PC-3 (cell line): ENCODE measurements around the gene PKD1L1. TPM values are rescaled to one million over a fixed set of nuclear protein-coding genes. Genes with fewer than 3 reads are reported as not detected.

Experiments
- ATAC-seq: fragments of 200-7000 bp; cut with Tn5 transposase; 2 replicates; pipeline ENCODE4 v1.9.1; 2020; ENCODE audit warnings: mild to moderate bottlenecking, moderate library complexity
- BruUV-seq: library from RNA; stranded (reverse); fragments of 400-500 nt; replicated peaks from 2 replicates; lab custom pipeline; 2021; lab: Mats Ljungman, UMichigan
- CTCF ChIA-PET: fragments of 300-600 bp; sonication (Branson Sonifier 250); formaldehyde crosslinking; loops from one replicate; lab custom pipeline; 2022; ENCODE audit warnings: antibody characterized with exemption; lab: Charles Lee
- POLR2A ChIA-PET: fragments of 300-600 bp; sonication (Branson Sonifier 250); formaldehyde crosslinking; loops from one replicate; lab custom pipeline; 2022; ENCODE audit warnings: antibody characterized with exemption; ENCODE audit not compliant: unreplicated experiment; lab: Charles Lee
- DNase-seq: peaks from one replicate; pipeline ENCODE4 v3.0.0-alpha.2; 2015
- H2AFZ ChIP-seq: fragments of 300-600 bp; sonication (generic); 2 replicates; pipeline ENCODE4 v1.6.0; 2016; ENCODE audit warnings: antibody characterized with exemption, low read length
- H3F3A ChIP-seq: fragments of 300-600 bp; sonication (generic); one replicate; pipeline ENCODE4 v1.6.0; 2017; ENCODE audit warnings: antibody characterized with exemption, low read length, control low read depth, mild to moderate bottlenecking; ENCODE audit not compliant: unreplicated experiment
- H3K27ac ChIP-seq: fragments of 300-600 bp; sonication (generic); 2 replicates; pipeline ENCODE4 v1.5.1; 2016; ENCODE audit warnings: mild to moderate bottlenecking, low read length
- H3K27me3 ChIP-seq: fragments of 300-600 bp; sonication (generic); 2 replicates; pipeline ENCODE4 v1.6.1; 2016; ENCODE audit warnings: low read length, mixed read lengths
- H3K36me3 ChIP-seq: fragments of 300-600 bp; sonication (generic); 2 replicates; pipeline ENCODE4 v1.6.1; 2016; ENCODE audit warnings: low read depth, mixed run types, low read length, mixed read lengths
- H3K4me1 ChIP-seq: fragments of 300-600 bp; sonication (generic); 2 replicates; pipeline ENCODE4 v1.5.1; 2016; ENCODE audit warnings: low read length; ENCODE audit not compliant: insufficient read depth
- H3K4me2 ChIP-seq: fragments of 300-600 bp; sonication (generic); 2 replicates; pipeline ENCODE4 v1.6.0; 2016; ENCODE audit warnings: low read length
- H3K4me3 ChIP-seq: fragments of 300-600 bp; sonication (generic); 2 replicates; pipeline ENCODE4 v1.5.1; 2016; ENCODE audit warnings: mild to moderate bottlenecking, low read length, mixed read lengths
- H3K79me2 ChIP-seq: fragments of 300-600 bp; sonication (generic); 2 replicates; pipeline ENCODE4 v1.6.1; 2017; ENCODE audit warnings: low read length, mixed read lengths
- H3K9ac ChIP-seq: fragments of 300-600 bp; sonication (generic); 2 replicates; pipeline ENCODE4 v1.6.0; 2016; ENCODE audit warnings: mild to moderate bottlenecking, low read length
- H3K9me2 ChIP-seq: fragments of 300-600 bp; sonication (generic); replicated peaks from 2 replicates; pipeline ENCODE4 v1.6.1; 2016; ENCODE audit warnings: mixed run types, low read length, mixed read lengths
- H3K9me3 ChIP-seq: fragments of 300-600 bp; sonication (generic); 2 replicates; pipeline ENCODE4 v1.6.1; 2016; ENCODE audit warnings: low read length, mixed read lengths
- H4K20me1 ChIP-seq: fragments of 300-600 bp; sonication (generic); 2 replicates; pipeline ENCODE4 v1.6.1; 2016; ENCODE audit warnings: low read length, mixed read lengths
- EZH2 ChIP-seq: fragments of 300-600 bp; sonication (generic); IDR thresholded peaks from one replicate; pipeline ENCODE4 v1.6.1; 2017; ENCODE audit warnings: antibody characterized with exemption, mild to moderate bottlenecking, low read length; ENCODE audit not compliant: unreplicated experiment
- EZH2phosphoT487 ChIP-seq: fragments of 300-600 bp; sonication (generic); IDR thresholded peaks from 2 replicates; pipeline ENCODE4 v1.6.1; 2018; ENCODE audit warnings: mild to moderate bottlenecking, antibody characterized with exemption, low read length, borderline replicate concordance
- intact Hi-C: fragments of 100-400 bp; cut with micrococcal nuclease; formaldehyde crosslinking; loops from 2 replicates; pipeline ENCODE4 v1.9.0; 2023
- total RNA-seq: library from RNA; depleted of rRNA; stranded (reverse); fragments of >200 nt; gene quantifications from 2 replicates; pipeline ENCODE4 v1.2.3, GENCODE V29; 2014
- TF ChIP-seq, protein P1 (sequence below): fragments of 300-600 bp; sonication (generic); conservative IDR thresholded peaks from 2 replicates; pipeline ENCODE4 v1.5.1; 2017; ENCODE audit warnings: antibody characterized with exemption, low read depth, mild to moderate bottlenecking, low read length

The PKD1L1 gene
- total RNA-seq, 1 experiment from 2014 or later: 0.04 TPM

GRCh38 chr7:47967123-47967522, 18.9 kb upstream of the PKD1L1 start:
- peaks cover 54% of the 10 kb centered on the region for H3K36me3 ChIP-seq
- TF ChIP-seq EZH2 (no peak), EZH2phosphoT487 (no peak)
- TF ChIP-seq, protein P1, sequence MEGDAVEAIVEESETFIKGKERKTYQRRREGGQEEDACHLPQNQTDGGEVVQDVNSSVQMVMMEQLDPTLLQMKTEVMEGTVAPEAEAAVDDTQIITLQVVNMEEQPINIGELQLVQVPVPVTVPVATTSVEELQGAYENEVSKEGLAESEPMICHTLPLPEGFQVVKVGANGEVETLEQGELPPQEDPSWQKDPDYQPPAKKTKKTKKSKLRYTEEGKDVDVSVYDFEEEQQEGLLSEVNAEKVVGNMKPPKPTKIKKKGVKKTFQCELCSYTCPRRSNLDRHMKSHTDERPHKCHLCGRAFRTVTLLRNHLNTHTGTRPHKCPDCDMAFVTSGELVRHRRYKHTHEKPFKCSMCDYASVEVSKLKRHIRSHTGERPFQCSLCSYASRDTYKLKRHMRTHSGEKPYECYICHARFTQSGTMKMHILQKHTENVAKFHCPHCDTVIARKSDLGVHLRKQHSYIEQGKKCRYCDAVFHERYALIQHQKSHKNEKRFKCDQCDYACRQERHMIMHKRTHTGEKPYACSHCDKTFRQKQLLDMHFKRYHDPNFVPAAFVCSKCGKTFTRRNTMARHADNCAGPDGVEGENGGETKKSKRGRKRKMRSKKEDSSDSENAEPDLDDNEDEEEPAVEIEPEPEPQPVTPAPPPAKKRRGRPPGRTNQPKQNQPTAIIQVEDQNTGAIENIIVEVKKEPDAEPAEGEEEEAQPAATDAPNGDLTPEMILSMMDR: no peak
- peaks cover 5% of the 10 kb centered on the region; the same call in 1 of the 2 replicates for H3K4me1 ChIP-seq
- no peak overlapping the region for H3K27ac ChIP-seq
- H3F3A ChIP-seq: no peaks in the 10 kb centered on the region
- no peak overlapping the region for H3K4me2 ChIP-seq
- no peak overlapping the region for H3K4me3 ChIP-seq
- ChIA-PET POLR2A (interaction anchor here (0.6 kb wide), 1 partner anchor 11 kb away, joined by 7 read pairs; no protein-coding TSS in a partner anchor), CTCF (interaction anchor here (0.6 kb wide), 2 partner anchors 22 to 75 kb away, joined by 3 read pairs; no protein-coding TSS in a partner anchor)
- H3K9me2 ChIP-seq: no peaks in the 10 kb centered on the region
- no peaks in the 10 kb centered on the region for H3K79me2 ChIP-seq
- no peaks in the 10 kb centered on the region for H3K27me3 ChIP-seq
- H3K9me3 ChIP-seq: no peaks in the 10 kb centered on the region
- no peak for DNase-seq
- ATAC-seq: no peak
- no TSS peak for BruUV-seq
- intact Hi-C loops: no loop called here
- H2AFZ ChIP-seq: no peak overlapping the region
- H4K20me1 ChIP-seq: no peaks in the 10 kb centered on the region
- H3K9ac ChIP-seq: no peak overlapping the region

DNA sequence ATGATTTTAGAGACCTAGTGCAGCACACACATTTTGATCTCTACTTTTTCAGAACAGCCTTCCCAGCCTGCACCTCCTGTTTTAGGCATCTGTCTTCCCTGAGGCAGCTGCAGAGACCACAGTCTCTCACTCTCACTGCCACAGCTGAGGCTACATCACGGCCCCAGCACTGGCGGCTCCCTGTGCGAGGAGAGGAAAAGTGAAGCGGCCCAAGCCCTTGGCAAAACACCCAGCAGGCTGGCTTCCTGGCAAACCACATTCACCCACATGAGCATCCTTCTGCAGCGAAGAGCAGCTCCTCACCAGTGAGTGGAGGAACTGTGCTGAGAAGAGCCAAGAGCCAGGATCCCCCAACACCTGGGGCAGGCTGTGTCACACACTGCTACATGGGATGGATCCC, 17.2 kb upstream of the PKD1L1 start:
- BruUV-seq: no TSS peak
- Histone ChIP-seq H3F3A (no peaks in the 10 kb centered on the region), H3K4me2 (no peak overlapping the region), H4K20me1 (no peaks in the 10 kb centered on the region), H2AFZ (no peak overlapping the region), H3K27me3 (no peaks in the 10 kb centered on the region), H3K9ac (no peak overlapping the region), H3K36me3 (peaks cover 61% of the 10 kb centered on the region), H3K9me3 (no peaks in the 10 kb centered on the region), H3K9me2 (no peaks in the 10 kb centered on the region), H3K27ac (no peak overlapping the region), H3K4me1 (peaks cover 5% of the 10 kb centered on the region; the same call in 1 of the 2 replicates), H3K79me2 (no peaks in the 10 kb centered on the region), H3K4me3 (no peak overlapping the region)
- intact Hi-C loops: no loop called here
- ChIA-PET POLR2A (no interaction called here), CTCF (no interaction called here)
- DNase-seq (no peak), ATAC-seq (no peak)
- TF ChIP-seq EZH2phosphoT487: no peak
- TF ChIP-seq EZH2: no peak

- Histone ChIP-seq H3K9ac (no peak overlapping the region), H3K36me3 (peaks cover 46% of the 10 kb centered on the region), H3K79me2 (no peaks in the 10 kb centered on the region), H2AFZ (no peak overlapping the region), H3K4me2 (no peak overlapping the region), H3K4me3 (no peak overlapping the region), H3K9me2 (no peaks in the 10 kb centered on the region), H4K20me1 (no peaks in the 10 kb centered on the region), H3K9me3 (no peaks in the 10 kb centered on the region), H3K27ac (no peak overlapping the region), H3K27me3 (no peaks in the 10 kb centered on the region), H3F3A (no peaks in the 10 kb centered on the region), H3K4me1 (no peaks in the 10 kb centered on the region)
- TF ChIP-seq, protein P1: no peak
- TF ChIP-seq EZH2phosphoT487 (no peak), EZH2 (no peak)
- ChIA-PET CTCF (no interaction called here), POLR2A (no interaction called here)
- DNase-seq (no peak), ATAC-seq (no peak)
- BruUV-seq: no TSS peak
- intact Hi-C loops: no loop called here
These were observed 14.0 kb upstream of the PKD1L1 start for GRCh38 chr7:47962262-47962661.
